ENCODE measurements around the gene LRRK1. TPM values are rescaled to one million over a fixed set of nuclear protein-coding genes. Genes with fewer than 3 reads are reported as not detected.

Gene LRRK1
- total RNA-seq, 1 donor = 18.0 TPM

DNA sequence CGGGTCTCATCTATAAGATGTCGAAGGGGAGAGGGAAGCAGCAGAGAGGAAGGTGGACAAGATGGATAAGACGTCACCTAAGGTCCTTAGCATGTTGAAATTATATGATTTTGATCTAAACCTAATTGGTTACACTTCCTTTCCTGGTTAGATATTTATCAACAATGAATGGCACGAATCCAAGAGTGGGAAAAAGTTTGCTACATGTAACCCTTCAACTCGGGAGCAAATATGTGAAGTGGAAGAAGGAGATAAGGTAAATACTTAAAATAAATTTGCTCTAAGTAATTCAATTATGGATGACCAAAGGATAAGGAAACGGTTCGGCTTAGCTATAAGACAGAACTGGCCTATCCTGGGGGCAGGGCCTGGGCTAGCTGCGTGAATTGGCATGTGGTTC, 34.0 kb upstream of the LRRK1 start:
- no peak for DNase-seq (ENCODE audit: low read depth)
- H3K4me3 ChIP-seq (ENCODE audit: low read depth, low read length) = no peak overlapping the region
- TF ChIP-seq, protein P1, sequence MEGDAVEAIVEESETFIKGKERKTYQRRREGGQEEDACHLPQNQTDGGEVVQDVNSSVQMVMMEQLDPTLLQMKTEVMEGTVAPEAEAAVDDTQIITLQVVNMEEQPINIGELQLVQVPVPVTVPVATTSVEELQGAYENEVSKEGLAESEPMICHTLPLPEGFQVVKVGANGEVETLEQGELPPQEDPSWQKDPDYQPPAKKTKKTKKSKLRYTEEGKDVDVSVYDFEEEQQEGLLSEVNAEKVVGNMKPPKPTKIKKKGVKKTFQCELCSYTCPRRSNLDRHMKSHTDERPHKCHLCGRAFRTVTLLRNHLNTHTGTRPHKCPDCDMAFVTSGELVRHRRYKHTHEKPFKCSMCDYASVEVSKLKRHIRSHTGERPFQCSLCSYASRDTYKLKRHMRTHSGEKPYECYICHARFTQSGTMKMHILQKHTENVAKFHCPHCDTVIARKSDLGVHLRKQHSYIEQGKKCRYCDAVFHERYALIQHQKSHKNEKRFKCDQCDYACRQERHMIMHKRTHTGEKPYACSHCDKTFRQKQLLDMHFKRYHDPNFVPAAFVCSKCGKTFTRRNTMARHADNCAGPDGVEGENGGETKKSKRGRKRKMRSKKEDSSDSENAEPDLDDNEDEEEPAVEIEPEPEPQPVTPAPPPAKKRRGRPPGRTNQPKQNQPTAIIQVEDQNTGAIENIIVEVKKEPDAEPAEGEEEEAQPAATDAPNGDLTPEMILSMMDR (IDR thresholded peaks at IDR 0.05; ENCODE audit: insufficient read depth, low read length) = no peak

DNA sequence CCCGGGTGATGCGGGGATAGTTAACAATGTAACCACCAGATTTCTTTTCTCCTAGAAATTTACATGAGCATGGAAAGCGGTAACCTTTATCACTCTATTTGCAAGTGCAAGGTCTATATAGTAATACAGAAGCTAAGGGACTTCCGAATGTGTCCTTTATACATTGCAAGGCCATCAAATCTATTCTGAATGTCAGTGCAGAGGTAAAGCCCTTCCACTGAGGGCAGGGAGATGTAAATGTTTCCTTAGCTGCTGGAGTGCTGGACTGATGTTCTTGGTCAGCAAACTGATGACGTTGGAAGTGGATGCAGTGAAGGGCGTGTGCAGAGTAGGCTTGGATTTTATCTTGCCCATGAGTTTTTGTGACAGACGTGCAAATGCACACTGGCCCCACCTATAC, 33.3 kb upstream of the LRRK1 start:
- H3K4me3 ChIP-seq (ENCODE audit: low read depth, low read length) = no peak overlapping the region
- TF ChIP-seq, protein P1 (IDR thresholded peaks at IDR 0.05; ENCODE audit: insufficient read depth, low read length) = no peak
- DNase-seq (ENCODE audit: low read depth) = no peak

DNA sequence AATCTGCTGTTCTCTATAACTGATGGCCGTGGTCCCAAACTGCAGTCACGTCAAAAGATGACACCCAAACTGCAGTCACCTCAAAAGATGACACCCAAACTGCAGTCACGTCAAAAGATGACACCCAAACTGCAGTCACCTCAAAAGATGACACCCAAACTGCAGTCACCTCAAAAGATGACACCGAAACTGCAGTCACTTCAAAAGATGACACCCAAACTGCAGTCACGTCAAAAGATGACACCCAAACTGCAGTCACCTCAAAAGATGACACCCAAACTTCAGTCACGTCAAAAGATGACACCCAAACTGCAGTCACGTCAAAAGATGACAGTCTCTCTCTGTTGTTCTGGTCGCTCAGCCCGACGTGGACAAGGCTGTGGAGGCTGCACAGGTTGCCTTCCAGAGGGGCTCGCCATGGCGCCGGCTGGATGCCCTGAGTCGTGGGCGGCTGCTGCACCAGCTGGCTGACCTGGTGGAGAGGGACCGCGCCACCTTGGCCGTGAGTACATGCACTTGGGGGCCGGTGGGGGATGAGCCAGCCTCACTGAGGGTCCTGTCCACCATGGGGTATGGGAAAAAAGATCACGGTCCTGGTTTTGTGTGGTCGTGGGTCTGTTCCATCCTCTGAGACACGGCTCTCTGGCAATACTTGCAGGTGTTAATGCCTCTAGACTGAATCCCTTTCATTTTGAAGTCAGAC, 31.8 kb upstream of the LRRK1 start:
- no peak overlapping the region for H3K4me3 ChIP-seq (ENCODE audit: low read depth, low read length)
- no peak for DNase-seq (ENCODE audit: low read depth)
- TF ChIP-seq, protein P1 (IDR thresholded peaks at IDR 0.05; ENCODE audit: insufficient read depth, low read length) = no peak

DNA sequence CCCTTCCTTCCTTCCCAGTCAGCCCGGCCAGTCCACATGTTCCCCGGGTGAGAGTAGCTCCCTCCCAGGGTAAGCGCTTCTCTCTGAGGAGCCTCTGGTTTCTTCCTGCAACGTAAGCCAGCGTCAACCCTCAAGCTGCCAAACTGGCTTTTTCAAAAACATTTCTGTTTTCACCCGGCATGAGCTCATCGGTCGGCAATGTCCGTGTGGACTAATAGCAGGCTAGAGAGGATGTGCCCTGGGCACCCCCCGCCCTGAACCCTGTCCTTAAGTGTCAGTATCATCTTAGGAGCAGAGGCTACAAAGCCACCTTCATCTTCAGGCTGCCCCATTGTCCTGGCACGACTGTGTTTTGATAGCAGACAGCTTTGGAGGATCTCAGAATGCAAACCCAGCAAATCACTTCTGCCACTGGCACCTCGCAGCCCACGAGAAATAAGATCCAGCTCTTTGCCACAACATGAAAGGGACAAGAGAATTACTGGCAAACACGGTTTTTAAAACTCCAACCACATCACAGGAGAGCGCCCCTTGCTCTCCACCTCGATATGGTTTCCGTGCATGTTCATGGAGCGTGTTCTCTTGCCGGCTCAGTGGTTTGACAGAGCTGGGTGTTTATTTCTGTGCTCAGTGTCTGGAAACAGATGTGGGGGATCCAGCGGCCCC, 29.6 kb upstream of the LRRK1 start:
- peak; percentile 88 for DNase-seq (ENCODE audit: low read depth)
- H3K4me3 ChIP-seq (ENCODE audit: low read depth, low read length) = no peak overlapping the region
- TF ChIP-seq, protein P1 (IDR thresholded peaks at IDR 0.05; ENCODE audit: insufficient read depth, low read length) = no peak

DNA sequence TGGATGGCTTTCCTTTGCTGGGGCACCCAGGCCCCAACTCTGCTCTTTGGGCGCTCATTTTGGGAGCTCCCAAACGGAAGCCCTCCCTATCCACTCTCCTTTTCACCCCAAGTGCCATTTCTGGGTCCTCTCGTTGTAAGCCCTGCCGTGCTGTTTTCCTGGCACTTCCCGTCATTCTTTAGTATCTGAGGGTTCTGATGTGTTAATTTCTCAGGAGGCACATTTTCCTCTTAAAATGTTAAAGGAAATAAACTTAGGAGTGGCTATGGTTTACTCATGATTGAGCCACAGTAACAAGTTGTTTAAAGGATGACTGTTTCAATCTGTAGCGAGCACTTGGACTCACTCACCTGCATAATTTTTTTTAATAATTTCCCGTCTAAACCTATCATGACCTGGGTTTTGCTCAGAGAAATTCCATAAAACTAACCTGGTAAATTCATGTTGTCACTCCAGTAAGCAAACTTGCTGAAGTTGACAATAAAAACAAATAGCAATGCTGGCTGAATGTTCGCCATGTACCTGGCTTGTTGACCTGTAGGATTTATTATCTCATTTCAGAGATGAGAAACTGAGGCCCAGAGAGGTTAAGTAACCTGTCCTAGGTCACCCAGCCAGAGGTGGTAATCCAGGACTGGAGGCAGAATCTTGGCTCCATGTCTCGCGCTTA, 29.0 kb upstream of the LRRK1 start:
- H3K4me3 ChIP-seq (ENCODE audit: low read depth, low read length) = no peak overlapping the region
- no peak for DNase-seq (ENCODE audit: low read depth)
- TF ChIP-seq, protein P1 (IDR thresholded peaks at IDR 0.05; ENCODE audit: insufficient read depth, low read length) = no peak

DNA sequence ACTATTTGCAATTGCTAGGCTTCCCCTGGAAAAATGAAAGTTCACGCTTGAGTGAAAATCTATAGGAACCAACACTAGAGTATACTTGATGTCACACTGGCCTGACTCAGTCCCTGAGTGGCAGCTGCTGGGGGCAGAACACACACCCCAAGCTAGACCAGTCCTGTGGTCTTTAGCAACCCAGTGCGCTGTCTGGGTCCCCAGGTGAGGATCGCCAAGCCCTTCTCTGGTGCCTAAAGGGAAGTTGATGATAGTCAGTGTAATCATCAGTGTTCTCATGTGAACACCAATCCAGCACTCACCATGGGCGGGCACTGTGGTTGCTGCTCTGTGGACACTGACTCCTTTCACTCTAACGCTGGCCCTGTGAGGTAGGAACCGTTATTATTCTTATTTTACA, 28.3 kb upstream of the LRRK1 start:
- TF ChIP-seq, protein P1 (IDR thresholded peaks at IDR 0.05; ENCODE audit: insufficient read depth, low read length) = no peak
- DNase-seq (ENCODE audit: low read depth) = no peak
- H3K4me3 ChIP-seq (ENCODE audit: low read depth, low read length) = no peak overlapping the region

All from fibroblast of the aortic adventitia (primary cell).